Measurements from ENCODE around the gene NTM. TPM values are rescaled to one million over a fixed set of nuclear protein-coding genes. Genes with fewer than 3 reads are reported as not detected.

Gene NTM
- total and polyA plus RNA-seq, 12 donors, result 0.43 to 3.0 (median 1.3) TPM

GRCh38 chr11:131446590-131447275 is 76.3 kb downstream of the NTM start:
- no peak for ATAC-seq
- intact Hi-C loops (cut with DNase I), result no loop called here
- no peak for DNase-seq
- Histone ChIP-seq H3K36me3 (no peaks in the 10 kb centered on the region), H3K4me1 (peaks cover 0 to 3% (median 0%) of the 10 kb centered on the region in 9 donors), H3K9me3 (no peaks in the 10 kb centered on the region), H3K27me3 (no peaks in the 10 kb centered on the region), H3K27ac (no peak overlapping the region), H3K4me3 (no peak overlapping the region)
- WGBS, 2 donors, result 62 to 67% methylated on average over 5 of the region's 5 CpGs
- TF ChIP-seq, protein P1, sequence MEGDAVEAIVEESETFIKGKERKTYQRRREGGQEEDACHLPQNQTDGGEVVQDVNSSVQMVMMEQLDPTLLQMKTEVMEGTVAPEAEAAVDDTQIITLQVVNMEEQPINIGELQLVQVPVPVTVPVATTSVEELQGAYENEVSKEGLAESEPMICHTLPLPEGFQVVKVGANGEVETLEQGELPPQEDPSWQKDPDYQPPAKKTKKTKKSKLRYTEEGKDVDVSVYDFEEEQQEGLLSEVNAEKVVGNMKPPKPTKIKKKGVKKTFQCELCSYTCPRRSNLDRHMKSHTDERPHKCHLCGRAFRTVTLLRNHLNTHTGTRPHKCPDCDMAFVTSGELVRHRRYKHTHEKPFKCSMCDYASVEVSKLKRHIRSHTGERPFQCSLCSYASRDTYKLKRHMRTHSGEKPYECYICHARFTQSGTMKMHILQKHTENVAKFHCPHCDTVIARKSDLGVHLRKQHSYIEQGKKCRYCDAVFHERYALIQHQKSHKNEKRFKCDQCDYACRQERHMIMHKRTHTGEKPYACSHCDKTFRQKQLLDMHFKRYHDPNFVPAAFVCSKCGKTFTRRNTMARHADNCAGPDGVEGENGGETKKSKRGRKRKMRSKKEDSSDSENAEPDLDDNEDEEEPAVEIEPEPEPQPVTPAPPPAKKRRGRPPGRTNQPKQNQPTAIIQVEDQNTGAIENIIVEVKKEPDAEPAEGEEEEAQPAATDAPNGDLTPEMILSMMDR (IDR thresholded peaks at IDR 0.05), result no peak

DNA sequence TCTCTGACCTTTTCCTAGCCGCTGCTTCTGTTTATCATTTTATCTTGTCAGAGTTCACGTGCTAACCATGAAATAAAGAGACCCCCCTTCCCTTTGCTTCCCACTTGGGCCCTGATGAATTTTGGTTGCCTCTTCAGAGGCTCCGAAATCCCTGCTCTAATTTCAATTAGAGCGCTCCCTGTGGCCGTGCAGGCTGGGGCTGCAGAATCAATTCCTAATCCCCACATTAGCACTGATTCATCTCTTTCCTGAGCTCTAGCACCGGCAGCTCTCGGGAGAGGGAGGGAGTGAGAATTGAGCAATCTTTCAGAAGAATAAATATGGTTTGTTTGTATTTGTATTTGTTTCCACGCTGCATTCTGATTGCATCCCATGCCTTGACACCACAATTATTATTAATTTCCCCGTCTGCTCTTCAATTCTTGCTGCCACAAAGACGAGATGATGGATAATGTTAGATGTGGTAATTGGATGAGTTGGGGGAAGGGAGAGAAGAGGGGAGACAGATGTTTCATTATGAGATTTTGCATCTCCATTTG is 76.9 kb downstream of the NTM start:
- H3K9me3 ChIP-seq, result no peaks in the 10 kb centered on the region
- H3K27ac ChIP-seq, result no peak overlapping the region
- DNase-seq (no peak), ATAC-seq (no peak)
- no peaks in the 10 kb centered on the region for H3K36me3 ChIP-seq
- H3K4me1 ChIP-seq, result peaks cover 0 to 3% (median 0%) of the 10 kb centered on the region in 9 donors
- no peak overlapping the region for H3K4me3 ChIP-seq
- TF ChIP-seq, protein P1 (IDR thresholded peaks at IDR 0.05), result no peak
- WGBS, 2 donors, result 75 to 81% methylated on average over 10 of the region's 10 CpGs
- intact Hi-C loops (cut with DNase I), result no loop called here
- no peaks in the 10 kb centered on the region for H3K27me3 ChIP-seq

DNA sequence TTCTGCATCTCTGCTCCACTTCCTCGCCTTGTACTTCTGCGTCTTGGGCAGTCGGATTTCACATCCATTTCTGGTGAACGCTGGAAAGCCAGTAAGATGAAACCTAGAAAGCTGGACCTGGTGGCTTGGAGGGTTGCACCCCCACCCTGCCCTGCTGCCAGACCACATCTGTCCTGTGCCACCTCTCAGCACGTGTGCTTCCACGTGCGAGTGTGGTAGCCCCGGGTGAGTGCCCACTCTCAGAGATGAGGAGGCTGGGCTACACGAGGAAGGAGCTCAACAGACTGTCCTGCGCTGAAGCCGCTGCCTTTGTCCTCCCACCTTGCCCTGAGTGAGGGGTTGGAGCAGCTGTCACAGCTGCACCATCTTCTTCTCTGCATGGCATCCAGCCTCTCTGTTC is 77.5 kb downstream of the NTM start:
- Histone ChIP-seq H3K4me1 (peaks cover 0 to 3% (median 0%) of the 10 kb centered on the region in 9 donors), H3K27me3 (no peaks in the 10 kb centered on the region), H3K4me3 (no peak overlapping the region), H3K27ac (no peak overlapping the region), H3K9me3 (no peaks in the 10 kb centered on the region), H3K36me3 (no peaks in the 10 kb centered on the region)
- ATAC-seq (no peak), DNase-seq (no peak)
- WGBS, 2 donors, result 86 to 93% methylated on average over 11 of the region's 11 CpGs
- TF ChIP-seq, protein P1 (IDR thresholded peaks at IDR 0.05), result no peak
- intact Hi-C loops (cut with DNase I), result no loop called here

- H3K9me3 ChIP-seq, result no peaks in the 10 kb centered on the region
- no peak overlapping the region for H3K27ac ChIP-seq
- H3K36me3 ChIP-seq, result no peaks in the 10 kb centered on the region
- ATAC-seq (no peak), DNase-seq (no peak)
- intact Hi-C loops (cut with DNase I), result no loop called here
- no peak overlapping the region for H3K4me3 ChIP-seq
- peaks cover 0 to 3% (median 0%) of the 10 kb centered on the region in 9 donors for H3K4me1 ChIP-seq
- no peaks in the 10 kb centered on the region for H3K27me3 ChIP-seq
- TF ChIP-seq, protein P1 (IDR thresholded peaks at IDR 0.05), result no peak
- 88 to 89% methylated on average over 17 of the region's 17 CpGs for whole genome bisulfite sequencing, 2 donors
These were observed 78.9 kb downstream of the NTM start for GRCh38 chr11:131449036-131450019.
